ENCODE results near the gene ATP1A2. TPM values are rescaled to one million over a fixed set of nuclear protein-coding genes. Genes with fewer than 3 reads are reported as not detected.

ATP1A2 gene
- total and polyA plus RNA-seq, 2 experiments from 2014 or later: 4.9 to 17.7 TPM

- Mint-ChIP-seq H3K27me3 (ENCODE audit: insufficient read depth, low read depth, poor library complexity) (peaks cover 41% of the 10 kb centered on the region), H3K4me3 (no peak overlapping the region), H3K27ac (no peak overlapping the region), H3K36me3 (ENCODE audit: low read depth) (peaks cover 19% of the 10 kb centered on the region), H3K4me1 (peaks cover 17% of the 10 kb centered on the region), H3K9me3 (no peaks in the 10 kb centered on the region; the same call in 2 of the 3 replicates)
- H3K4me3 ChIP-seq: no peak overlapping the region
- no peaks in the 10 kb centered on the region for H3K36me3 ChIP-seq (ENCODE audit: insufficient read depth)
- peaks cover 5% of the 10 kb centered on the region for H3F3A ChIP-seq (replicated peaks; ENCODE audit: low read depth)
- H3K27me3 ChIP-seq (ENCODE audit: insufficient read depth): peaks cover 36% of the 10 kb centered on the region
- H3K9me2 ChIP-seq (ENCODE audit: insufficient read depth): no peaks in the 10 kb centered on the region
- no peak overlapping the region for H3K4me2 ChIP-seq
- DNase-seq (ENCODE audit: low spot score): no peak
- no peaks in the 10 kb centered on the region for H3K79me2 ChIP-seq (replicated peaks; ENCODE audit: insufficient read depth)
- no peak overlapping the region for H3K27ac ChIP-seq (ENCODE audit: low read depth)
- H4K20me1 ChIP-seq (replicated peaks; ENCODE audit: insufficient read depth): no peaks in the 10 kb centered on the region; the same call in 1 of the 2 replicates
- no peaks in the 10 kb centered on the region for H3K4me1 ChIP-seq (ENCODE audit: insufficient read depth)
- H2AFZ ChIP-seq: no peak overlapping the region
- ATAC-seq: no peak
- TF ChIP-seq POLR2AphosphoS5 (IDR thresholded peaks at IDR 0.05; ENCODE audit: low read depth) (no peak), EZH2 (IDR thresholded peaks at IDR 0.05; ENCODE audit: low read depth, unreplicated experiment) (no peak), ETS1 (IDR thresholded peaks at IDR 0.05) (no peak), EZH2phosphoT487 (IDR thresholded peaks at IDR 0.05; ENCODE audit: unreplicated experiment) (no peak), ZNF331 (CRISPR knock-in tag; IDR thresholded peaks at IDR 0.05; ENCODE audit: low read depth) (no peak), ZNF114 (CRISPR knock-in tag; IDR thresholded peaks at IDR 0.05) (no peak), JUNB (IDR thresholded peaks at IDR 0.05; ENCODE audit: unreplicated experiment) (no peak), NANOG (IDR thresholded peaks at IDR 0.05; ENCODE audit: borderline replicate concordance) (no peak)
These were observed 29.1 kb upstream of the ATP1A2 start for GRCh38 chr1:160086456-160086892.

- no peak overlapping the region for H3K4me2 ChIP-seq
- Mint-ChIP-seq H3K27me3 (ENCODE audit: insufficient read depth, low read depth, poor library complexity) (peaks cover 37% of the 10 kb centered on the region), H3K9me3 (no peaks in the 10 kb centered on the region; the same call in 2 of the 3 replicates), H3K27ac (no peak overlapping the region), H3K4me3 (no peak overlapping the region), H3K36me3 (ENCODE audit: low read depth) (peaks cover 25% of the 10 kb centered on the region), H3K4me1 (peaks cover 17% of the 10 kb centered on the region)
- no peaks in the 10 kb centered on the region; the same call in 1 of the 2 replicates for H3K36me3 ChIP-seq (ENCODE audit: insufficient read depth)
- no peak overlapping the region for H2AFZ ChIP-seq
- H3K79me2 ChIP-seq (replicated peaks; ENCODE audit: insufficient read depth): no peaks in the 10 kb centered on the region
- no peak for DNase-seq (ENCODE audit: low spot score)
- TF ChIP-seq REST (IDR thresholded peaks at IDR 0.05; ENCODE audit: unreplicated experiment) (no peak), NANOG (IDR thresholded peaks at IDR 0.05; ENCODE audit: borderline replicate concordance) (no peak), POLR2AphosphoS5 (IDR thresholded peaks at IDR 0.05; ENCODE audit: low read depth) (no peak), EZH2phosphoT487 (IDR thresholded peaks at IDR 0.05; ENCODE audit: unreplicated experiment) (no peak), STAT1 (IDR thresholded peaks at IDR 0.05; ENCODE audit: unreplicated experiment) (no peak)
- TF ChIP-seq, protein P1, sequence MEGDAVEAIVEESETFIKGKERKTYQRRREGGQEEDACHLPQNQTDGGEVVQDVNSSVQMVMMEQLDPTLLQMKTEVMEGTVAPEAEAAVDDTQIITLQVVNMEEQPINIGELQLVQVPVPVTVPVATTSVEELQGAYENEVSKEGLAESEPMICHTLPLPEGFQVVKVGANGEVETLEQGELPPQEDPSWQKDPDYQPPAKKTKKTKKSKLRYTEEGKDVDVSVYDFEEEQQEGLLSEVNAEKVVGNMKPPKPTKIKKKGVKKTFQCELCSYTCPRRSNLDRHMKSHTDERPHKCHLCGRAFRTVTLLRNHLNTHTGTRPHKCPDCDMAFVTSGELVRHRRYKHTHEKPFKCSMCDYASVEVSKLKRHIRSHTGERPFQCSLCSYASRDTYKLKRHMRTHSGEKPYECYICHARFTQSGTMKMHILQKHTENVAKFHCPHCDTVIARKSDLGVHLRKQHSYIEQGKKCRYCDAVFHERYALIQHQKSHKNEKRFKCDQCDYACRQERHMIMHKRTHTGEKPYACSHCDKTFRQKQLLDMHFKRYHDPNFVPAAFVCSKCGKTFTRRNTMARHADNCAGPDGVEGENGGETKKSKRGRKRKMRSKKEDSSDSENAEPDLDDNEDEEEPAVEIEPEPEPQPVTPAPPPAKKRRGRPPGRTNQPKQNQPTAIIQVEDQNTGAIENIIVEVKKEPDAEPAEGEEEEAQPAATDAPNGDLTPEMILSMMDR (conservative IDR thresholded peaks at IDR 0.05; ENCODE audit: low read depth in 2 of 2): no peak
- H3K9me2 ChIP-seq (ENCODE audit: insufficient read depth): no peaks in the 10 kb centered on the region
- H3K27ac ChIP-seq (ENCODE audit: low read depth): no peak overlapping the region
- no peak overlapping the region for H3K4me3 ChIP-seq
- peaks cover 29% of the 10 kb centered on the region for H3K27me3 ChIP-seq (ENCODE audit: insufficient read depth)
- no peaks in the 10 kb centered on the region for H3K4me1 ChIP-seq (ENCODE audit: insufficient read depth)
- no peaks in the 10 kb centered on the region; the same call in 1 of the 2 replicates for H4K20me1 ChIP-seq (replicated peaks; ENCODE audit: insufficient read depth)
- peaks cover 5% of the 10 kb centered on the region for H3F3A ChIP-seq (replicated peaks; ENCODE audit: low read depth)
- ATAC-seq: no peak
These were observed 28.4 kb upstream of the ATP1A2 start for GRCh38 chr1:160087118-160087662.
